Frontal cortex (tissue), 4 donors: ENCODE measurements around the gene MTOR. TPM values are rescaled to one million over a fixed set of nuclear protein-coding genes. Genes with fewer than 3 reads are reported as not detected.

Experiments used
- DNase-seq, 2 donors: peaks; one replicate each; pipeline ENCODE4 v3.0.0; 2012; ENCODE audit warnings: low spot score in 2 of 2
- FAIRE-seq: peaks from 2 replicates; lab custom pipeline; 2012; peaks lifted over from hg19 to GRCh38; lab: Jason Lieb, UNC
- total RNA-seq: library from RNA; depleted of rRNA; stranded (reverse); fragments of >200 nt; gene quantifications from one replicate; pipeline ENCODE4 v1.2.3, GENCODE V29; 2014
- donor health status: control.
- donor health status: control.
- donor health status: control.

MTOR gene
- total RNA-seq, 1 donor from 2014 or later, result 38.7 TPM

DNA sequence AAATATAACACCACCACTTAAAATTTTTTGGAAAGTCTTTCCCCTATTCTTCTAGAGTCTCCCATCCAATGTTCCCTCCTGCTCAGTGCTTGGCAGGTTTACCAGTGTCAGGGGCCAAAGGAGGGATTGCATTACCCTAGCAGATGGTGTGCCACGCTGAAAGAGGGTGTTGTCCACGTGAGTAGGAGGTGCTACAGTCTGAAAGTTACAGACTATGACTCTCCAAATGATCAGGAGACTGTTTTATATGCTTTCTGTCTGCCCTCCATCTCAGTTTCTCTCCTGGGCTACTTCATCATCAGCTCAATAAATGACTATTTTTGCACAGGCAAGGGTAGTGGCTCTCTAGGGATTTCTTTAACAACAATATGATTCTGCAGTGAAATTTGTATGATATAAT lies 104.5 kb downstream of the MTOR start:
- no peak for FAIRE-seq
- no peak for DNase-seq

DNA sequence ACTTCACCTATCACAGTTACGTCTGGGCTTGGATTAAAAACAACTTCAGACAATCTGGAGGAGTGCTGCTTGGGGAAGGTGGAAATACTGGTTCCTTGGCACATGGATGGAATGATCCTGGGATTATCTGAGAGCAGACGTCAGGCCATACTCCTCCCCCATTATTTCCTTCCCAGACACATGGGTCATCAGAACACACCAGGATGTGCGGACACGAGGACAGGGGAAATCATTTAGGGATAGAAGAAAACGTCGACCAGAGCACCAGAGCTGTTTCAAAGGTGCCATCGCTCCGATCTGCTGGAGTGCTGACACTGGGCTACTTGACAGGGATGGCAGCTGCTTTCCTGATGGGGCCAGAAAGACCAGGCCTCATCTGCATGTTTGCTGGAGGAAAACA lies 105.0 kb downstream of the MTOR start:
- FAIRE-seq (no peak), DNase-seq (no peak)

DNA sequence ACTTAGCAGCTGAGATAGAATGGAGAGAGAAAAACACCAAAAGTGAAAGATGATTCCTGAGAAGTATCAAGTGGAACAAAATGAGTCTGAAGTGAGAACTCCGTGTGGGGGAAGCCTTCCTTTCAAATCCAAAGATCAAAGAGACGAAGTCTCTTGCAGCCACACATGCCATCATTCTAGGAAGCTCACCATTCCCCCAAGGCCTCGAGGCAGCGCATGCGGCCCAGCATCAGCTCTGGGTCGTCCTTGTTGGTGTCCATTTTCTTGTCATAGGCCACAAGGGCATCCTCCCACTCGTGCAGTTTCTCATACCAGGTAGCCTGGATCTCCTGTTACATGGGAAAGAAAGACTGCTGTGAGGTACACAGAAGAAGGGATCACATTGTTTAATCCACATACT lies 105.4 kb downstream of the MTOR start:
- DNase-seq (no peak), FAIRE-seq (no peak)

DNA sequence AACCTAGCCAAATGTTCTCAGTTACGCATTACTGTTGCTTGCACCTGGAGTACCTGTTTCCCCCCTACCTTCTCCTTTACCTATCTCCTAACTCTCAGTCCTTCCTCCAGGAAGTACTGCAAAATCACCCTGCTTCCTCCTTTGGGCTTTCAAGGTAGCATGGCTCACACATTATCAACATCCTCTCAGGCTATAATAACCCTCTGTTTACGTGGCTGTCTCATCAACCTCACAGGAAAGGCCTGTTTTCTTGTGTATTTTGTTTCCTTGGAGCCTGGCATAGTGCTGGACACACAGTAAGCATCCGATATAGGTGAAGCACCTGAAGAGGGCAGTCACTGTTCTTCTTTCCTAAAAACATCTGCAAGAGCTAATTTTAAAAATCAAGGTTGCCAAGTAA lies 105.9 kb downstream of the MTOR start:
- no peak for DNase-seq
- FAIRE-seq, result no peak

DNA sequence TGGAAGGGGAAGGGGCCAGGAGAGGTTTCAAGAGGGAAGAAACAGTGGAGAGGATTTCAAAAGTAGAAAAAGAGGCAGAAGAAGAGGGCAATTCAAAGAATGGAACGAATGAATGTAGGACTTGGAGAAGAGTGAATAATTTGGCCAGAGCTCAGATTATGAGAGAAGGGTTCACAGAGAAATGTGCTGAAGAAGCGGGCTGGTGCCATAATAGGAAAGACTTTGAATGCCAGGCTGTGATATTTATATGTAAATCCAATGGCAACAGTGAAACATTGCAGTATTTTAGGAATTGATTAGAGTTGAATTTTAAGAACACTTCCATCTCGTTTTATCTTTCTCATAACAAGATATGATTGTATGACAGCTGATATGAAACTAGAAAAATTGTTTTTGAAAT lies 109.2 kb downstream of the MTOR start:
- FAIRE-seq, result no peak
- no peak for DNase-seq

DNA sequence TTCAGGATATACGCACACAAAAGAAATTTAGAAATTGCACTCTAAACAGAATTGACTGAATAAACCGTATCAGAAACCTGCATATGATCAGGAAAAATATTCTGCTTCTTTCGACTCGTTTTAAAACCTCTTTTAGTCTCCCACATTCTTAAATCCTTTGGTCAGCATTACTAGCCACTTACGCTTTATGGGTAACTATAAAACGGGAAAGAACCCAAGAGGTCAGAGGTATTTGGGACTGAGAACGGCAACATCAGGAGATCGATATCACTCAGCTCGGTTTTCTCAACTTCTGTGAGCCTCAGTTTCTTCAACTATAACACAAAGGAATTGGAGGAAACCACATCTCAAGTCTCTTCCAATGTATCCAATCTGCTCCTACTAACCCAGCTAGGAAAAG lies 109.6 kb downstream of the MTOR start:
- DNase-seq (no peak), FAIRE-seq (no peak)

DNA sequence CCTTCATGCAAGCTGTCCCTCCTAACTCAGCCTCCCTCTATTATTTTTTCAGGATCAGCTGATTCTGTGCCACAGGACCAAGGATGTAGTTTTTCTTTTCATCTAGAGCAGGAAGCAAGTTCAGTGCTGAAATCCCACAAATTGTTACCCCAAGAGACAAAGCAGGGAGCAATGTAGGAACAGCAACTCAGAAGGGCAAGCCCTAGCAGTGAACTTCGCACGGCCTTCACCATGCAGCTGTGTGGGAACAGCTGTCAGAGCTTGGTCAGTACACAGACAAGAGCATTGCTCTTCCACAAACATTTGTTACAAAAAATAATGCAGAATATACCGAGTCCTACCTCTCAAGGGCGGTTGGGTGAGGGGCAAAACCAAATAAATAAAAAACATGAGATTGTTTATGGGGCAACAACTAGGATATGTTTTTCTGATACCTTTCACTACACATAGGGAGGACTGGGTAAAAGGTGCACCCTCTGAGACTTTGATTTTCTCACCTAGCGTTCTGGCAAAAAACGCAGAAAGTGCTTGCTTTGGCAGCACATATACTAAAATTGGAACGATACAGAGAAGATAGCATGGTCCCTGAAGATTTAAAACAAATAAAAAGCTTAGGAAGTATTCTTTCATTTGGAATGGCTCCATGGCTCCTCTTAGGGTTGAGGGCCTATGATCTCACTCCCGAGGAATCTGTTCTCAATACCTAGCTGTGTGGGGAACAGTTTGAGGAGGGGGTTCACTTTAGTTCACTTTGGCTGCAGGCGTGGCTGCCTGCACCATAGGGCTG lies 110.3 kb downstream of the MTOR start:
- no peak for FAIRE-seq
- no peak for DNase-seq

DNA sequence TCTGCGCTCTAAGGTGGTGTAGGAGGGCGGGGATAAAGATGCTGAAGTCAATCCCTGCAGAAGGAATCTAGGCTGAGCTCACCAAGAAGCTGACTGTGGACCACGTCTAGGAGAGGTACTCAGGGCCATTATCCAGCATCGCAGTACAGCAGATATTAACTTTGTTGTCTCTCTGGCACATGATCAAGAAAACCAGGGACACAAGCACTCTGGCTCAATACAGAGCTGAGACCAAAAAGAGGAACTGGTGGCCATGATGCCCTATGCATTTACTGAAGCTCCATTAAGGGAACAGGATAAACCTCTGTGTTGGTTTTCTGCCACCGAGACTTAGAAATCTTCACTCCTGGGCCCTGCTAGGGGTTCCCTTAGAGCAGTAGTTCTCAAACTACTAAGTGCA lies 111.2 kb downstream of the MTOR start:
- FAIRE-seq (no peak), DNase-seq (no peak)

DNA sequence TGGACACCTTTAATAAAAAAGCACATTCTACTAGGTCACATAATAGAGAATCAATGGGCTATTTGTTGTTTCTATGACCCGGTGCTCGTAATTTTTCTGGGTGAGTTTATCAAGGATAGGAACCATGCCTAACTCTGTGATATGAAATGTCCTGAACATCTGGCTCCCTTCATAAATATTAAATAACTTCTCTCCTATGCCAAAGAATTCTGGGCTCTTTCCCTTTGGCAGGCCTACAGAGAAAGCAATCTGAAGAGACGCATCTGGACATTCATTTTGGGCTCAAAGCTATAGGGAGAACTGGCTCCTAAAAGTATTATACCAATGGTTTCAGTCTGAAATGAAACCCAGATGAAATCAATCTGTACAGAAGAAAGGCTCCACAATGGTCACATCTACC lies 112.0 kb downstream of the MTOR start:
- DNase-seq (no peak), FAIRE-seq (no peak)

DNA sequence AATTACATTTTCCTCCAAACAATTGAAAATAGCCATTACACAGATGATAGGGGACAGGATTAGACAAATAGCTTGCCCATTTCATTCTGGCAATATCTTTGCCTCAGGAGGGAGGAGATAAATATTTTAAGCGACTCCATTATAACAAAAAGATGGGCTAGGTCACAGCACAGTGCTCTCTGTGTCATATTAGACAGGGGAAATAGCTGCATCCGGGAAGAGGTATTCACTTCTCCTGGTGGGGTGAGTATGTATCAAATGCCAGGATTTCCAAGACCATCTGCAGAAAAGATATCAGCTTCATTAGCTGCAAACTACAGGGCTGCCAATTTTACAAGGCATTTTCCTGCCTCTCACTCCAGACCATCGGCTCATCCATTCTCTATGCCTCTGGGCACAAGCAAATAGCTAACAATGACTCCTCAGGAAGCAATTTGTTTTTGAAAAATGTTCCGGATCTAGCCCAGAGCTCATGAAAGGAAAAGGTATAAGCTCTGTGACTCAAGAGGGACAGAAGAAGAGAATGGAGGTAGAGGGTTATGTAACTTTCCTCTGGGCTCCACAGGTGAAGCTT lies 115.1 kb downstream of the MTOR start:
- DNase-seq (no peak), FAIRE-seq (no peak)

DNA sequence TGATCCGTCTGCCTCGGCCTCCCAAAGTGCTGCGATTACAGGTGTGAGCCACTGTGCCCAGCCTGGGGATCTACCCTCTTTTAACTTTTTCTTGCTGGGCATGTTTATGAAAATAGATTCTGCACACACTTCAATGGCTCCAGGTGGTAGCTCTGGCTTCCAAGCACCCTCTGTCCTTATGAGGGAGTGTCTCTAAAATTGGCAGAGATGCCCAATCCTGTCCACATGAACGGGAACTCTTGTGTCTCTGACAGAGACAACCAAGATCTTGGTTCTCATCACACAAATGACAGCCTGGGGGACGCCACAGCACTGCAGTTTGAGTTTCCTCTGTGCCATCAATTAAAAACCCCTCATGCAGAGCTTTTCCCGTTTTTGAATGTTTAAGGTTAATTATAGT lies 116.6 kb downstream of the MTOR start:
- FAIRE-seq (no peak), DNase-seq (no peak)

DNA sequence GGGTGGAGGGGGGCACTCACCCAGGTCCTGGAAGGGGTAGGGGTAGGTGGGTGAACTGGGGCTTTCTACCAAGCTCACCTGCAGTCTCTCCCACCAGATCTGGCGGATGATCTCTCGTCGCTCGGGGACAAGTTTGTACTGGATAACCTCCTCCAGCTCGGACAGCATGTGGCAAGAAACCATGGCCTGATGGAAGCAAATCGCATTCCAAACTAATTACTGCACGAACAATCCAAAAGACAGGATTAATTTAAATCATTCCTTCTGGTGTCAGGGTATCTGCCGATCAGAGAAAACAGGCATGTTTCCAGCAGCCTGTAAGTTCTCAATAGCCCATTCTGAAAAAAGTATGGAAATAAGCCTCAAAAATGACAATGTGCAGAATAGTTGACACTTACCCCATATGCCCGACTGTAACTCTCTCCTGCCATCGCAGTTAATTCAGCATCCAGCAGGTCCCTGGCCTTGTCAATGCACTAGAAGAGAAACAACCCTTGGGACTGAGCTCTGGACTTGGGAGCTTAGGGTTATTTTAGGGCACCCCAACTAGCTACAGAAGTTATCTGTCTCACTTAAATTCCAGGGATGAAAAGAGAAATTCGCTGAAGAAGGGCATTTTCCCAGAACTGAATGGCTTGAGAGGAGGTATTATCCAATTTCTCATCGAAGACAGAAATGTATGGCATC lies 117.6 kb downstream of the MTOR start:
- DNase-seq, result no peak
- no peak for FAIRE-seq

DNA sequence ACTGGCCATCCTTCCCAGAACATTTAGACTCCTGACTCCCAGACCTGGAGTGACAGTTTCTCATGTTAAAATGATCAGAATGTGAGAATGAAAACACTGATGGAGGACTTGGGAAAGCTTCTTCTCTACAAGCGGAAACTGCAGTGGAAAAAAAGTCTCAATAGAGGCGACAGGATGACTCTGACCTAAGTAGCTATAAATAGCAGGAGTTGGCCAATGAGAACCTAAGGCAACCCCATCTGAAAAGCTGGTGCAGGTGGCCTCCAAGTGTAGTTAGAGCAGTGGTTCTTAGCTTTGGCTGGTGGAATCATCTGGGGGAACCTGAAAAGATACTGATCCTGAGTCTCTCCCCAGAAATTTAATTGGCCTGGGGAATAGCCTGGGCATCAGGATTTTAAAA lies 118.4 kb downstream of the MTOR start:
- FAIRE-seq (no peak), DNase-seq (no peak)

DNA sequence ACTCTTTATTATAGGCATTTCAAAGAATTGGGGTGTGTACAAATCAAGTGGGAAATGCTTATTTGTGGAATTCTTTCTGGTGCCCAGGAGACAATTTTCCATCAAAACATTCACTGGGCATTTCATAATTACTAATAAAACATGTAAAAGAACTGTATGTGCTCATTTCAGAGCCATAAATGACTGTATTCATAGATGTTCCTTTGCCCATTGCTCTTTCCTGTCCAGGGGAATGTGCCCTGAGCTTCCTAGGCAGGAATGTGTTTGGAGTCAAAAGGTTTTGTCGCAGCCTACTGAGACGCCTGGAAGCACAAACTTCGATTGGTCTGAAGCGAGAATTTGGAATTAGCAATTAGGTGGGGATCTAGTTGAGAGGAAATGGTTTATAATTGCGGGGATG lies 119.0 kb downstream of the MTOR start:
- no peak for DNase-seq
- no peak for FAIRE-seq

DNA sequence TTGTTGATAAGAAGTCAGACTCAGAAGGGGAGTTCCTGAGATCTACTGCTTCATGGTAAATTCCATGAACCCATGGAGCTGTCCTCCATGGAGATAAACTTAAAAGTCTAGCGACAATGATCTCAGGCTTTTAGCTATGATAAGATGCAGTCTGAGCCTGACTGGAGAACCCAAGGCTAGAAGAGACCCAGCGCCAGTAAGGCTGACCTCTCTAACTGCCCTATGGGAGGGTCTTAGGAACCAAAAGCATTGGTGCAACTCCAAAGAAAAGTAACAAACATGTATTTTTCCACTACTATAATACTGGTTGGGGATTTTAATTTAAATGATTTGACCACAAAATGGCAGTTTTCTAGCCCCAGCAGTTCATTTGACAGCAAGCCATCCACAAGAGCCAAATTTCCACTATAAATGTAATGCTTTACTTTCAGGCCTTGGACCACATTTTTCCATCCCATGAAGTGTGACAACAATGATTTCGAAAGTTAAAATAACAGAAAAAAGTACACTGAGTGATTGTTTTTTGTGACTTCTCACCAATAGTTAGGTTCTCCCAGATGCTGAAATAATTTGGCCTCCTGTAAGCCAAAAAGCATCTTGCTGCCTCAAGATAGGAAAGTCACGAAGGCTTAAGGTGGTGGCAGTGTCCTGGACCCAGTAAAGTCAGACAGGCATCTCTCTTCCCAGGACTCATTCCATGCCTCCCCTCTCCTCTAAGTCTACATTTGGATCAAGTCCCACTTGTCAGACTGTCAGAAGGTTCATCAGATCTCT lies 119.5 kb downstream of the MTOR start:
- DNase-seq, result no peak
- no peak for FAIRE-seq

DNA sequence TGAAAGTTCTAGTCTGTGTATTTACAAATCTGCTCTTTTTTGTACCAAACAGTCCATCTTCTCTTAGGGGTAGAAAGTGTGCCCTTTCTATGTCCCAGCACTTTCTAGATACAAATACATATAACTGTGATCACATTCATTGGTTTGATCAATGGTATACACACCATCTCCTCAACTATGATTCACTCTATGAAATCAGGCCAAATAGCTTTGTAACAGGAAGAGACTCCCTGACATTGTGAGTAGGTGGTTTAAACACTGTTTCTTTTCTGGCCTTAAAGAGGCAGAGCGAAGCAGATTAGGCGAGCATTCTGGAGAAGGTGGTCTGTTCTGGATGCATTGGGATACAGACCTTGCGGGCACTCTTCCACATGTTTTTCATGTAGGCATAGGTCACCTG lies 123.4 kb downstream of the MTOR start:
- FAIRE-seq, result no peak
- DNase-seq, result no peak

DNA sequence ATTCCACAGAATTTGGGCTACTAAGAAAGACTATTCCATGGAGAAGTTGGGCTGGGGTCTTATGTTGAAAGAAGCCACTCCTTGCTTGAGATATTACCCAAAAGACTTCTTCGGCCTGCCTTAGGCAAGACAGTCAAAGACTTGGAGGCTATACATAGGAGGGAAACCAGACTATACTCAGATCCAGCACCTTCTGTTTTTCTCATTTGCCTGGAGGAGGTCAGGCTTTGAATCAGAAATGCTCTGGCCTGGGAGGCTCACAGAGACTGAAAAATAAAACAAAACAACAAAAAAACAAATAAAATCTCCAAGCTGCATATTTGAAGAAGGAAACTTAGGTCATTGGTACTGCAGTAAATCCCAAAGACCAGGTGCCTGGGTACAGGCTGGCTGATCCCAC lies 124.3 kb downstream of the MTOR start:
- DNase-seq (no peak), FAIRE-seq (no peak)

DNA sequence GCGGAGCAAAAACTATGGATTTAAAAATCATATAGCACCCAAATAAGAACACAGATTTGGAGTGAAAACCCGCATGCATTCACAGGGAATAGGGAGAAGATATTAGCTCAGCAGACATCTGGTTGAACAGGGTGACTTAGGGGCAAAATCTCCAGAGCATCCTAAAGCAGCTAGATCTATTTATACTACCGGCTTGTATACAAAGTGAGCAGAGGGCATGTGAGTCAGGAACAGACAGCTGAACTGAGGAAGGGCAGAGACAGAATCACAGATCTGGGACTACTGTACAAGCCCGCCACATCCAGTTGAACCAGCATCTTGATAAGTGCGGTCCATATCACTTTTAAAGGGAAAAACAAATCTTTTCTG lies 127.5 kb downstream of the MTOR start:
- no peak for FAIRE-seq

DNA sequence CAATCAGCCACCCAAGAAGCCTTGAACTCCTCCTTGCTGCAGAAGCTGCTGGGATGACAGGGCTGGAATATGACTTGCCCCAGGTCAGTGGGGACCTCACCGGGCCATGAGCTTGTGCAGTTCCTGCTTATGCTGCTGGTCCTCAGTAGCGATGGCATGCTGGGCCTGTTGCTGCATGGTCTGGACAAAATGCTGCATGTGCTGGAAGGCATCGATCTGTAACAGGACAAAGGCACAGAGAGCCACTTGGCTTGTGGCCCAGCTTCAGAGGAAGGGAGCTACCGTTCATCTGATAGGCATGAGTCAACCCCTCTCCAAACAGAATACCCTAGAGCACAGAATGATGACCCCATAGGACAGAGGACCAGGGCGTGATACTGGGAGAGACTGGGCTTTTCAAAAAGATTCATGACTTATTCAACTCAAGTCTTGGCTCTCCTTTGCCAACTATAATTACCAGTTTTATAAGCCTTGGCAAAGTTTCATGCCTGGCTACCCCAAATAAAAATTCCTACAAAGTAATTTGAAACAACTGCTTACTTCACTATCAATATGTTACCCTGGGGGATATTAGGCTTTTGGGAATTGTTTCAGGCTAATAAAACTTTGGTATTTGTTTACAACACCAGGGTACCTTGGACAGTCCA lies 128.0 kb downstream of the MTOR start:
- no peak for FAIRE-seq
- no peak for DNase-seq

More for the DNA sequence above, 127.5 kb downstream of the MTOR start:
- DNase-seq, result no peak

DNA sequence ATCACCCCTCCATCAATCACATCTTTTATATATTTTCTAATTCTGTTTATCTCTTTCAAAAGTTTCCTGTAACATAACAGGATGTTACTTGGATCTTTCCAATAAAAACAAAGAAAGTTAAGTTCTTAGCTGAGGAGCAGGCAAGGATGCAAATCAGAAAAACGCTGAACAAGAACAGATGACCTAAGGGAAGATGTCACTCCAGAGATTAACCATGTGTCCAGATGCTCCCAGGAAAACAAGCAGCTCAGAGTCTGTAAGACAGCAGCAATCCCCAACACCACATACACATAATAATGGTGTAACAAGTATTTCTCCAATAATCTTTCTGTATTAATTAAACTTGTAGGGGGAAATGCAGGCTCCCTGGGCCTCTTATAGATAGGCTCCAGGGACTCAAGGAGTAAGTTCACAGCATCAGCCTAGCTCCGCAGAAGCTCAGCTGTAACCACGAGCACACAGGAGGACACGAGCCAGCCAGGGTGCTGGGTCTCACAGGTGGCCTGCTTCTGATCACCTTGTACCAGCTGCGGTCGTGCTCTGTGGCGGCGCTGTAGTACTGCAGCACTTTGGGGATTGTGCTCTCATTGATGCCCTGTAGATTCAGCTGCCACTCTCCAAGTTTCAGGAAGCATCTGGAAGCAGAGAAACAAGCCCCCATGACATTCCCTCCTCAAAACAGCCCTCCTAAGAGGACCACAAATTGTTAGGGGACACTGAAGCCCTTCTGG lies 129.6 kb downstream of the MTOR start:
- FAIRE-seq (no peak), DNase-seq (no peak)
